ENCODE results near the gene CCL21.
"Not testable (repeated sequence)": the region's sequence is repeated elsewhere in the genome, so short reads cannot be mapped to it uniquely, and the experiment has no call there.

CCL21 gene

GRCh38 chr9:34737677-34738260 is 27.8 kb upstream of the CCL21 start:
- DNase-seq (ENCODE audit: low read depth) = no peak
- no peak overlapping the region for H3K4me3 ChIP-seq (ENCODE audit: control insufficient read depth, low read depth, low read length)
- no peak for TF ChIP-seq CTCF (conservative IDR thresholded peaks at IDR 0.05; ENCODE audit: control insufficient read depth, insufficient read depth, low read depth, low read length)

- DNase-seq (ENCODE audit: low read depth) = no peak
- no peak for TF ChIP-seq CTCF (conservative IDR thresholded peaks at IDR 0.05; ENCODE audit: control insufficient read depth, insufficient read depth, low read depth, low read length)
- no peak overlapping the region for H3K4me3 ChIP-seq (ENCODE audit: control insufficient read depth, low read depth, low read length)
Observed at GRCh38 chr9:34734720-34735119, 24.8 kb upstream of the CCL21 start.

- DNase-seq (ENCODE audit: low read depth) = no peak
- H3K4me3 ChIP-seq (ENCODE audit: control insufficient read depth, low read depth, low read length) = no peak overlapping the region
- TF ChIP-seq CTCF (conservative IDR thresholded peaks at IDR 0.05; ENCODE audit: control insufficient read depth, insufficient read depth, low read depth, low read length) = no peak
Observed at GRCh38 chr9:34732886-34733285, 22.9 kb upstream of the CCL21 start.

- no peak for TF ChIP-seq CTCF (conservative IDR thresholded peaks at IDR 0.05; ENCODE audit: control insufficient read depth, insufficient read depth, low read depth, low read length)
- H3K4me3 ChIP-seq (ENCODE audit: control insufficient read depth, low read depth, low read length) = no peak overlapping the region
- no peak for DNase-seq (ENCODE audit: low read depth)
Observed at GRCh38 chr9:34732478-34732877, 22.5 kb upstream of the CCL21 start.

GRCh38 chr9:34723141-34723540 is 13.2 kb upstream of the CCL21 start:
- H3K4me3 ChIP-seq (ENCODE audit: control insufficient read depth, low read depth, low read length) = no peak overlapping the region
- TF ChIP-seq CTCF (conservative IDR thresholded peaks at IDR 0.05; ENCODE audit: control insufficient read depth, insufficient read depth, low read depth, low read length) = no peak
- DNase-seq (ENCODE audit: low read depth) = no peak

- H3K4me3 ChIP-seq (ENCODE audit: control insufficient read depth, low read depth, low read length); DNase-seq (ENCODE audit: low read depth): not testable (repeated sequence)
Observed at GRCh38 chr9:34719769-34720025, 9.8 kb upstream of the CCL21 start.

- TF ChIP-seq CTCF (conservative IDR thresholded peaks at IDR 0.05; ENCODE audit: control insufficient read depth, insufficient read depth, low read depth, low read length) = no peak
- no peak for DNase-seq (ENCODE audit: low read depth)
- no peak overlapping the region for H3K4me3 ChIP-seq (ENCODE audit: control insufficient read depth, low read depth, low read length)
Observed at GRCh38 chr9:34719021-34719768, 9.3 kb upstream of the CCL21 start.

All from fibroblast of mammary gland (primary cell).